ENCODE data around the gene ANKFY1.
A peak's percentile ranks its signal among the peaks of the same experiment; 100 is the strongest.

ANKFY1 gene, protein sequence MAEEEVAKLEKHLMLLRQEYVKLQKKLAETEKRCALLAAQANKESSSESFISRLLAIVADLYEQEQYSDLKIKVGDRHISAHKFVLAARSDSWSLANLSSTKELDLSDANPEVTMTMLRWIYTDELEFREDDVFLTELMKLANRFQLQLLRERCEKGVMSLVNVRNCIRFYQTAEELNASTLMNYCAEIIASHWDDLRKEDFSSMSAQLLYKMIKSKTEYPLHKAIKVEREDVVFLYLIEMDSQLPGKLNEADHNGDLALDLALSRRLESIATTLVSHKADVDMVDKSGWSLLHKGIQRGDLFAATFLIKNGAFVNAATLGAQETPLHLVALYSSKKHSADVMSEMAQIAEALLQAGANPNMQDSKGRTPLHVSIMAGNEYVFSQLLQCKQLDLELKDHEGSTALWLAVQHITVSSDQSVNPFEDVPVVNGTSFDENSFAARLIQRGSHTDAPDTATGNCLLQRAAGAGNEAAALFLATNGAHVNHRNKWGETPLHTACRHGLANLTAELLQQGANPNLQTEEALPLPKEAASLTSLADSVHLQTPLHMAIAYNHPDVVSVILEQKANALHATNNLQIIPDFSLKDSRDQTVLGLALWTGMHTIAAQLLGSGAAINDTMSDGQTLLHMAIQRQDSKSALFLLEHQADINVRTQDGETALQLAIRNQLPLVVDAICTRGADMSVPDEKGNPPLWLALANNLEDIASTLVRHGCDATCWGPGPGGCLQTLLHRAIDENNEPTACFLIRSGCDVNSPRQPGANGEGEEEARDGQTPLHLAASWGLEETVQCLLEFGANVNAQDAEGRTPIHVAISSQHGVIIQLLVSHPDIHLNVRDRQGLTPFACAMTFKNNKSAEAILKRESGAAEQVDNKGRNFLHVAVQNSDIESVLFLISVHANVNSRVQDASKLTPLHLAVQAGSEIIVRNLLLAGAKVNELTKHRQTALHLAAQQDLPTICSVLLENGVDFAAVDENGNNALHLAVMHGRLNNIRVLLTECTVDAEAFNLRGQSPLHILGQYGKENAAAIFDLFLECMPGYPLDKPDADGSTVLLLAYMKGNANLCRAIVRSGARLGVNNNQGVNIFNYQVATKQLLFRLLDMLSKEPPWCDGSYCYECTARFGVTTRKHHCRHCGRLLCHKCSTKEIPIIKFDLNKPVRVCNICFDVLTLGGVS

DNA sequence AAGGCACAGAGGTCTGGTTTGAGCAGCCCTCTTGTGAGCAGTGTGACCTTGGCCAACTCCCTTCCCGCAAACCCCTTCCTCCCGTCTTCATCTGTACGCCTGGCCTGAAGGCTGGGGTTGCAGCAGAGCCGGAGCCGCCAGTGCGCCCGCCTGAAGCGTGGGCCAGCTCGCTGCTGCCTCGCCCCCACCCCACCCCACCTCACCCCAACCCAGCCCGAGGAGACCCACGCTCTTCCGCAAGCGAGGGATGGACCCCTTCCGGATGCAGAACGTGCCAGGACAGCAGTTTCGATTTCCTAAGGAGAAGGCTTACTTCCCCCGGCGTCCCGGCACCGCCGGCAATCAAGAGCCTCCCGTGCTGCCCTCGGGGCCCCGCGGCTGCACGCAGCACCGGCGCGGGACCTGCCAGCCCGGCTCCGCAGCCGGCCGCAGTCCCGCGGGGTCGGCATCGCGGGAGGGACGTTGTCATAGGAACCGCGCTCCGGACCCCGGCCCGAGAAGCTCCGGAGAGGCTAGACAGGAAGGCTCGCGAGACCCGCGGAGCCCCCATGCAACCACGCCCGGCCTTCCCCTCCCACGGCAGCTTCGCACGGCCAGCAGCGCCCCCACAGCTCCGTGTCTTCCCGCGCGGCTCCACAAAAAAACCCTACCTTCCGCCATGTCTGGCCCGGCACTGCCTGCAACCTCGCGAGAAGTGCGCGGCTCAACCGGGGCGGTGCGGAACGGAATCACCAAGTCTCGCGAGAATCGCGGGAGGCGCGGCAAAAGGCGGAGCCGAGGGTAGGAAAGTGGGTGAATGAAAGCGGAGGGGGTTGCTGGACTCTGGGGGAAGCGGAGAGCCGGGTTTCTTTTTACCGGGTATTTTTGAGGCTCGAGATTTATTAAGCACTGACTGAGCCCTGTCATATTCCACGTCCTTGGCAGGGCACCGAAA lies at the start of gene ANKFY1:
Gene ANKFY1 (minus strand): TSS at position 698 of the 934 bp plus-strand sequence. CDS start 38 bp downstream, at position 660.
- DNase-seq (ENCODE audit: low read depth in 2 of 2), result peak; percentile 91 to 94

DNA sequence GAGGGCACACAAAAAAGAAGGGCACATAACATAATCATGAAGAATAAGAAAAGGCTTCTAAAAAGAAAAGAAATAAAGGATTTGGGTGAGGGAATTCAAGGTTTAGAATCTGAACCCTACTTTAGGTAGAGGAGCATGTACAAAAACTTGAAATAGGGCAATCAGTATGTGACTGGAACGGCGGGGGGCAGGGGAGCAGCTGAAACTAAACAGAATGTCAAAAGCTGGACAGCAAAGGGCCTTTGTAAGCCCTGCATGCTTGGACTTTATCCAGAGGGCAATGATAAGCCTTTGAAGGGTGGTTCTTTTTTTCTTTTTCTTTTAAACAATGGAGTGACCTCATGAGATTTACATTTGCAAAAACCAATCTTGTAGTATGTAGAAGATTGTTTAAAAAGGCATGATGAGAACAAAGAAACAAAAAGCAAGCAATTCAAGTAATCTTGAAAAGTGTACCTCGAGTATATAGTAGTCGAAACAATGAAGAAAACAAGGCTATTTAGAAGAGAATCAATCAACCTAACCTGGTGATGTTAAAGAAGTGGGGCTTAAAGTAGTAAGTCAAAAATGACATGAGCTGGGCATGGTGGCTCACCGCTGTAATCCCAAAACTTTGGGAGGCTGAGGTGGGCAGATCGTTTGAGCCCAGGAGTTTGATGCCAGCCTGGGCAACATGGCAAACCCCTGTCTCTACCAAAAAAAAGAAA lies 46.7 kb upstream of the ANKFY1 start:
- DNase-seq (ENCODE audit: low read depth in 2 of 2), result no peak

DNA sequence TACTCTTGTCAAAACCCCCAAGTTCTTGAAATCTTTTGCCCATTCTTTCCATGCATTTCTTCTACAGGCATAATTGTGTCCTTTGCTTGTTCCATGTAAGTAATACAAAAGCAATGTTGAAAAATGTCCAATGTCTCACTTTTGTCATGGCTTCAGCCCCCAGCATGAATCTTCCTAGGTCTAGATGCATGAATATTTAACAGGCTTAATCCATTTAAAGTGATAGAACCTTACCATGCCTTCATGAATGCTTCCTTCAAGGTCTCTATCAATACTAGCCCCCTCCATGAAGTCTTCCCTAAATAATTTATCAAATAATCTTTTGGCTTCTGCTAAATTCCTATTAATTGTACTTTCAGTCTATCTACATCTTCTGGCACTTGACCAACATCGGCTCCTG lies 46.1 kb upstream of the ANKFY1 start:
- DNase-seq (ENCODE audit: low read depth in 2 of 2), result no peak

DNA sequence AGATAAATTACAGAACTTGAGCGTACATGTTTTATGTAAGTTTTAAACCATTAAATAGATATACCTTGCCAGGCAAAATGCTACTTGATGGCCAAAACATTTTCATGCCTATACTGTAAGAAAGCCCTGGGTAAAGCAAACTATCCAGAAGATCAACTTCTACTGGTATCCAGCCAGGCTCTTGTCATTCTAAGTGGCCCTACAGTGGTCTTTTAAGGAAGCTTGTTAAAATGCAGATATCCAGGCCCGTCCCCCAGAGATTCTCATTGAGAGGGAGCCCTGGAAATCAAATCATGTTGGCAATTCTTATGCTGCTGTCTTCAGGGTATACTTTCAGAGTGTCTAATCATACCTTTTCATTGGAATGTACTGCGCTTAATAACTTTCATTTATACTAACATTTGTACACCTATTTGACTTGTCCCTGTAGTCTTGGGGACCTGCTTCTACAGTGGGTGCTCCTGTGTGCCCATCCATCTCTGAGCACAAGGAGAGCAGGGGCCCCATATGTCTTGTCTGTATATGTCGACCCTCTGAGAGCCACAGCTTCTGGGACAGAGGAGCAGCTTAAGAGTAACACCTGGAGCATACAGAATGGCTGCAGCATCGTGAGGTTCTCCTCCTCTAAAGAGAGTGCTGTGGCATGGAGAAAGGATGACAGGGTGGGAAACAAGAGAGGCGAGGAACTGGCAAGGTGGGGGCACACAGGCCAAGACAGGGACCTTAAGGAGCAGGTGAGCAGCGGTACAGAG lies 43.6 kb upstream of the ANKFY1 start:
- no peak for DNase-seq (ENCODE audit: low read depth in 2 of 2)

DNA sequence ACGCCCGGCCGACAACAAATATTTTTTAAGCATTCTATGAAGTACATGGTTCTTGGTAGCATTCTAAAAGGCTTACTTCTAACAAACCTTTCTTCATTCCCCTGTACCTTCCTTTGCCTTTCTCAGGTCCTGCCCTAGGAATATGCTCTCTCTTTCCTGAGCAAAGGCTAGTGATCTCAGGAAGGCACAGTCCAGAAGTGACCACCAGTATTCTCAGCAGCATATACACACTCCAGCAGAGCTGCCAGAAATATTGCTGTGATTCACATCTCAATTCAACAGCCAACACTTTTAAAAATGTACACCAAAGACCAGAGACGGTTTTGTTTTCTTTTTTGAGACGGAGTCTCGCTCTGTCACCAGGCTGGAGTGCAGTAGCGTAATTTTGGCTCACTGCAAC lies 41.4 kb upstream of the ANKFY1 start:
- no peak for DNase-seq (ENCODE audit: low read depth in 2 of 2)

DNA sequence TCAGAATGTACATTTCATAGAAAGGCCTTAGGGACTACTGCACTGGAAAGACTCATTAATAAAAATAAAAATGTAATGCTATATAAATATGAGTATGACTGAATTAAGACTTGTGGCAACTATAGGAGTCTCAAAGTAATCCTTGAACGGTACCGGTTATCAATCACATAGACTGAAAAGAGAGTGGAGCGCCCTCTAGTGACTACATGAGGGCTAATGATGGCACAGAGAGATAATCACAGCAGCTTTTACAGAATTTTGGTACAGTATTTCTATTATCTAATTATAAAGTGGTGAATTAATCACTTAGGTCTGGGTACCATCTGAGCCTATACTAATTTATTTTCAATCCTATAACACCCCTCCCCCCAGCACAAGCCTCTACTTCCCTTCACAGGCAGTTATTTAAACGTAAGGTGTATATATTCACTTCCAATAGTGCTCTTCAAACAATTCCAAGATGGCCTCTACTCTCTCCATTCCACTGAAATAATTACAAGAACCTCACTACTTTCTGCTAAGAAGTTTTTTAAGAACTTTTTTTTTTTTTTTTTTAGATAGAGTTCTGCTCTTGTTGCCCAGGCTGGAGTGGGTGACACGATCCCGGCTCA lies 40.7 kb upstream of the ANKFY1 start:
- DNase-seq (ENCODE audit: low read depth in 2 of 2), result peak; percentile 8 to 15

DNA sequence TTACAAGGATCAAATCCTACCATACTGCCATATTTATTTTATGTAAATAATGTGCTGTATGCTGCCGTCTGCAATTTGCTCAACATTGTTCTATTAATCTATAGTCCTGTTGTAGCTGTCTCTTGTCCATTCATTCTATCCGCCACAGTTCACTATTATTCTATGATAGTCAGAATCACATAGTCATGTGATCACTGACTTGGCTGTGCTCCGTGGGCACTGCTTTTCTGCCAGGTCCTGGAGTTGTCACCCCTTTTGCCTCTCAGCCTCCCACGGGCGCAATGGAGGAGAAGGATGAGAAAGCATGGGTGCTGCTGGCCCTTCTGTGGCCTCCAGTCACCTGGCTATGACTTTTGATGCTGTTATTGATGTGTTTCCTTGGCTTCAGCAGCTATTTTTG lies 37.3 kb upstream of the ANKFY1 start:
- no peak for DNase-seq (ENCODE audit: low read depth in 2 of 2)

DNA sequence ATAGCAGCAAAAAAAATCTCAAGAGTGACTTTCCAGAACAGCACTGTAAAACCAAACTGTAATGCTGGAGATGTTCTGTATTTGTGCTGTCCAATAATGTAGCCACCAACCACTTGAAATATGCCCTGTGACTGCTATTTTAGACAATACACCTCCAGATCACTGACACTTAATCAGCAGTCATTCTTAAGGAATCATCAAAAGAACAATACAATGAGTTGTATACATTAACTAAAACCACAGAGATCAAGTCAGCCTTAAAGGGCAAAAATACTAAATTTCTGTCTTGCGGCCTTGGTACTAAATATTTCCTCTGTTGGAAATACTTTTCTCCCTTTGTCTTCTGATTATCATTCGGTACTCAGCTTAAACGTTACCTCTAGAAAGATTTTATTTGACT lies 33.6 kb upstream of the ANKFY1 start:
- DNase-seq (ENCODE audit: low read depth in 2 of 2), result no peak

DNA sequence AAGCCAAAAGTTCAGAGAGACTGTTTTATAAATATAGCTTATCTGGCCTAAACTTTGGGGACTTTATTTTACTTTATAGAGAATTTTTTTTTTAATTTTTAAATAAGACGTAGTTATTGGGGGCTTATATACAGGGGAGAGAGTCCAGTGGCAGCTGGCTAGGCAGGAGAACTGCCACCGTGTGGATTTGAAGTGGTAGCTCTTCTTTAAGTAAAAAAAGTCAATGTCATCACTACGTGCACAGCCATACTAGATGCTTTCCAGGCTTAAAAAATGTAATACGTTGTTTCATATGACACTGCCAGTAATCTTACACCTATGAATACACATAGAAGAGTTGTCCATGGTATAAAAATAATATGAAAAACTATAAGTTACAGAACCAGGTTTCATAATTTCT lies 31.9 kb upstream of the ANKFY1 start:
- no peak for DNase-seq (ENCODE audit: low read depth in 2 of 2)

DNA sequence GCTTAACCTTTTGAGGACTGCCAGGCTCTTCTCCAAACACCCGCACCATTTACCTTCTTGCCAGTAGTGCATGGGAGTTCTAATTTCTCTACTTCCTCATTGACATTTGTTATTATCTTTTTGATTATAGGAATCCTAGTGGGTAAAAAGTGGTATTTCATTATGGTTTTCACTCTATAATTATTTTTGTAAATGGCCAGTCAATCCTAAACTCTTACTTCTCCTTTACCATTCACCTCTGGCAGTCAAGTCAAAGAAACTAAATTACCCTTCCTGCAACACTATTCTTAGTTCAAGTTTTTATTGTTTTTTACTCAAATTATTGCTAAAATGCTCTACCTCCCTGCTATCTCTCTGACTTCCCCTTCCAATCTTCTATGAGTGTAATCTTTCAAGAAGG lies 29.8 kb upstream of the ANKFY1 start:
- no peak for DNase-seq (ENCODE audit: low read depth in 2 of 2)

DNA sequence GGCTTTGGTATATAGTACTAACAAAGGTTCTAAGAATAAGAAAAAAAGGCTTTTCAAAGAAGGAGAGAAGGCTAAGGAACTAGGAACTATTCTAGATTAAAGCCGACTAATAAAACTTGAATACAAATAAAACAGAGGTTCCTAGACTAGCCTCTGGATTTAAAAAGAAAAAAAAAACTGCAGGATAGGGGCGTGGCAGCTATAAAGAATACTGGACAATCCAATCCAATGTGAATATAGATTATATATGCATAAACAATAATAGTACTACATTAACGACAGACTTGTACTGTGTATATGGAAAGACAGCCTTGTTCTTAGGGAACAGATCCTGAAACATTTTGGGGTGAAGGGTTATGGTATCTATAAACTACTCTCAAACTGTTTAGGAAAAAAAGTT lies 23.9 kb upstream of the ANKFY1 start:
- no peak for DNase-seq (ENCODE audit: low read depth in 2 of 2)

DNA sequence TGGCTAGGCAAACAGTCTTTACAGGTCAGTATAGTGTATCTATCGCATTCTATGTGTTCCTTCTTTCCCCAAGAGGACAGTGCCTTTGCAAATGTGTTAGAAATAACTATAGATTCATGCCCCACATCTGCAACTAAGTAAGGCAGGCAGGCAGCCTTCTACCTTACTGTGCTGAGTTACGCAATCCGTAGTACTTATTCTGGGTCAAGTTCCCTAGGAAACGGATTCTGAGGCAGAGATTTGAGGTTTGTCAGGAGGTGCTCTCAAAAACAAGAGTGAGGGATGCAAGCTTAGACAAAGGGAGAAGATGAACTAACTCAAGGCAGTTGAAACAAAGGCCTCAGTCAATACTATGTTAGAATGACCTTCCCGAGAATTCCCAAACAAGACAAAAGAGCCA lies 12.7 kb upstream of the ANKFY1 start:
- no peak for DNase-seq (ENCODE audit: low read depth in 2 of 2)

DNA sequence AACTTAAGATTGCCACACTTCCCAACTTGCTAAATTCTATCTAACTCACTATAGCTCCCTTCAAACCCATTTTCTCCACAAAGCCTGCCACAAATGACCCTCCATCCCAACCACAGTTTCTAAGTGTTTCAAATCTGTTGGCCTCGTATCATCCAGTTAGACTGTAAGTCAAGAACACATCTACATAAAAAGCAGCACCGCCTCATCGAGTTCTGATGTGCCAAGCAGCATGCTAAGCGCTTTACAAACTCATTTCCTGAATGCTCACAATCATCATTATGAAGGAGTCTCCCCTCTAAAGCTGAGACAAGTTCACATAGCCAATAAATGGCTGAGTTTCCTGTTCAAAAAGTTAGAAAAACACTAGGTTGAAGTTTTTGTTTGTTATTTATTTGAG lies 9.2 kb upstream of the ANKFY1 start:
- DNase-seq (ENCODE audit: low read depth in 2 of 2), result no peak

DNA sequence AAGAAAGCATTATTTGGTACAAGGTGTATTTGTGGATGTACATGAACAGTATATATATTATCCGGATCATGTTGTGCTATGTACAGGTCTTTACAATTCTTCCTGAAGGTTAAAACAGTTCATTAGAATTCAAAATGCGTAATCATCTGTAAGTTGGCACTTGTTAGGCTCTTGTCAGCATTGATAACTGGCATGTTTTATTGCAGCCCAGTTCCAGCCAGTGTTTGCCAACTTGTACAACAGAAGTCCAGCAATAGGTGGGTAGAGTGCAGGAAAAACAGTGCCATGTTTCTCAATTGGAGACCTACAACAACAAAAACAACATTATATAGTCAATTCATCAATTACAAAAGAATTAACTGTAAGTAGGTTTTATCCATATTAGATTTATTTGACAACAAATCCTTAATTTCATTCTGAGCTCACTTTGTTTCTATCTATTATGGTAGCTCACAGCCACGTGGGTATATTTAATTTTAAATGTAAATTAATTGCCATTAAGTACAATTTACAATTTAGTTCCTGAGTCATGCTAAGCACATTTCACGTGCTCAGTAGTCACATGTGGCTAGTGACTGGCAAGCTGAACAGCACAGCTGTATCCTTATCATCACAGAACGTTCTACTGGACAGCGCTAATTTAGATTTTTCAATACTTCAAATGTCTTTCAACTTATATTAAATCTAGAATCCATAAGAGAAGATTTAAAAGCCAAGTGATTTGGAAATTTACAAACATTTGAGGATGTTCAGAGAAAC lies 8.6 kb upstream of the ANKFY1 start:
- DNase-seq (ENCODE audit: low read depth in 2 of 2), result no peak

DNA sequence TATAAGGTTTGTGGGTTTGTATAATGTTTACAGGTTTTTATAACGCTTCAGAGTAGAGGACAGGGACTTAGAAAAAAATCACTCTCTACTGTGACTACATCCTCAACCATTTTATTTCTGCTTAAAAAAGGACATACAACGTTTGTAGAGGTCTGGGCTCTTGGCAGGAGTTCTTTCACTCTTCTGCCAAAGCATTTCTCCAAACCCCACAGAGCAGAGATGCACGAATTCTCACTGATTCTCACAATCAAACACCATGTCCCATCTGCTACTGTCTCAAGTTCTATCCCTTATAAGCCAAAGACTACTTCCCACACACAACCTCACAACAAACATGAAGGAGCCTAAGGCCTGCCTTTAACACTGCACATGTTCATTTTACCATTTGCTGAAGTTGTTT lies 7.0 kb upstream of the ANKFY1 start:
- DNase-seq (ENCODE audit: low read depth in 2 of 2), result no peak

DNA sequence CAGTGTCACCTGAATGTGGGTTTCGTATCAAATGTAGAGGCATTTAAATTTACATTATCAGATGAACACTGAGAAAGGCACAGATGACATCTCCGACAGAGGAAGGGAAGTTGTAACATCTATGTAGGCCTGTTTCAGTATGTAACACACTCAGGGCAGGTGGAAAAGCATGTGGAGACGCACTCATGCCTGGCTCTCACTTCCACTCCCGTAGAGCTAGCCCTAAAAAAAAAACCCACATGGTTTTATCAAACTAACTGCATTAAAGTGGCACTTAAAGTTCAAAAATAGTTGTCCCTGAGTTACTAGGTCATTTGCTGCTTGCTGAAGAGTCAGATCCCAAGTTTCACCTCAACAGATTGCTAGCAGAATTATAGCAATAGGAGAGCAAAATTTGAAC lies 6.1 kb upstream of the ANKFY1 start:
- DNase-seq (ENCODE audit: low read depth in 2 of 2), result no peak

DNA sequence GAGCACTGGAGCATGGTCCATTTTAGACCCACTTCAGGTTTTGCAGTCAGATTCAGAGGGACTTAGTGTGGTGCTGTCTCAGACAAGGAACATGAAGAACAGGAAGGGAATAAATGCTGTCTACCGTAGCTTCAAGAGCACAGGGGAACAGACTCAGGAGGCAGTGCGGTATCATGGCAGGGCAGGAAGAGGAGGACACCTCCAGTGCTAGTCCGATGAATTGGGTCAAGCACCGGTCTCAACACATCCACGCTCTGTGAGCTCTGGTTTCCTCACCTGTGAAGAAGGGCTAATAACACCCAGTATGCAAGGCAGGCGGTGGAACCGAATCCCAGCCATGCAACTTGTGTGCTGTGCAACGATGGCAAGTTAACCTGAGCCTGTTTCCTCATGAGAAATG lies 3.6 kb upstream of the ANKFY1 start:
- DNase-seq (ENCODE audit: low read depth in 2 of 2), result no peak

DNA sequence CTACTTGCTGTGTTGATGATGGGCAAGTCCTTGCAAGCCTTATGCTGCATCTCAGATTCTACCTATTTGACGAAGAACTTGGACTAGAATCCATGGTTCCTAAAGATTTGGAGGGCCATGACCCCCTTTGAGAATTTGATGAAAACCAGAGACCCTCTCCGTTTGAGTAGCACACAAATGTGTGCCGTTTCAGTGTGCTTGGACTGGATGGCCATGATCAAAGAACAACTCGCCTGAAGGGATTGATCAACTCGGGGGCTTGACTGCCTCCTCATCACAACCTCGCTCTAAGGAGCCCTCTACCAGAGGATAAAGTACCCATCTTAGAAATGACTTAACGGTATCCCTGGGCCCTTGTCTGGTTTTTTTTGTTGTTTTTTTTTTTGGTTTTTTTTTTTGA lies 2.8 kb upstream of the ANKFY1 start:
- no peak for DNase-seq (ENCODE audit: low read depth in 2 of 2)

DNA sequence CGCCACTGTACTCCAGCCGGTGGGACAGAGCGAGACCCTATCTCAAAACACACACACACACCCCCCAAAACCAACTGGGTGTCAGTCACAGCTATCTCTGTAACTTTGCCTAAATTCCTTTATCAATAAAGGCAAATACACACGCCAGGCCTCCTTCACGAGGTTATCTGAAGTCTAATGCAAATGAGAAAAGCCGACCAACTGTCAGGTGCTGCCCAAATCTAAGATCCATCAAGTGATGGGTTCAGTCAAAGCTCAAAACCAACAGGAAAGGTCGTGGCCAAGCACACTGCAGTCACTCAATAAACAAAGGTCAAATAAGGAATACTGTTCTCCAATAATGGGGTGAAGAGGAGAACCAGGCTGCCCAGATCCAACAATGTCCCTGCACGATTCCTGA lies 1.1 kb downstream of the ANKFY1 start:
- DNase-seq (ENCODE audit: low read depth in 2 of 2), result no peak

Data from stimulated activated CD4-positive, alpha-beta T cell treated with anti-CD3 and anti-CD28 coated beads, Interleukin-1b, Interleukin-23, amount 100 ng/mL, for 1 hour (primary cell).